HEK293T (cell line): ENCODE results near the gene CPLANE2.
A peak's percentile ranks its signal among the peaks of the same experiment; 100 is the strongest.

Experiments
- CTCF ChIA-PET: fragments of 350-600 bp; formaldehyde crosslinking; extraction: SDS; loops from one replicate; lab custom pipeline; 2021; ENCODE audit warnings: antibody characterized with exemption, inconsistent platforms; lab: Yijun Ruan, JAX
- POLR2A ChIA-PET: fragments of 350-600 bp; formaldehyde crosslinking; extraction: SDS; loops from one replicate; lab custom pipeline; 2020; ENCODE audit warnings: antibody characterized with exemption, inconsistent platforms; lab: Yijun Ruan, JAX
- DNase-seq: peaks from one replicate; pipeline ENCODE4 v3.0.0; 2012; ENCODE audit warnings: mixed read lengths; ENCODE audit errors: extremely low spot score
- ARNT ChIP-seq: fragments of 450-650 bp; IDR thresholded peaks from 2 replicates; pipeline ENCODE4 v1.6.1; 2017; ENCODE audit warnings: mild to moderate bottlenecking
- BHLHE40 ChIP-seq: fragments of 450-650 bp; IDR thresholded peaks from 2 replicates; pipeline ENCODE4 v1.6.1; 2016; ENCODE audit warnings: mild to moderate bottlenecking, moderate library complexity, borderline replicate concordance
- CTBP1 ChIP-seq: fragments of 450-650 bp; IDR thresholded peaks from 2 replicates; pipeline ENCODE4 v1.6.1; 2016; ENCODE audit warnings: borderline replicate concordance
- ELF4 ChIP-seq: fragments of 450-650 bp; IDR thresholded peaks from 2 replicates; pipeline ENCODE4 v1.6.1; 2017; ENCODE audit warnings: antibody characterized with exemption
- FOXA1 ChIP-seq: fragments of 450-650 bp; IDR thresholded peaks from 2 replicates; pipeline ENCODE4 v1.6.1; 2016; ENCODE audit warnings: mild to moderate bottlenecking
- FOXK2 ChIP-seq: fragments of 450-650 bp; IDR thresholded peaks from 2 replicates; pipeline ENCODE4 v1.6.1; 2016; ENCODE audit warnings: mild to moderate bottlenecking
- FOXM1 ChIP-seq: fragments of 450-650 bp; IDR thresholded peaks from 2 replicates; pipeline ENCODE4 v1.6.1; 2017; ENCODE audit warnings: mild to moderate bottlenecking, borderline replicate concordance
- HDGF ChIP-seq: fragments of 450-650 bp; IDR thresholded peaks from 2 replicates; pipeline ENCODE4 v1.6.1; 2017; ENCODE audit warnings: antibody characterized with exemption, borderline replicate concordance
- L3MBTL2 ChIP-seq: fragments of 450-650 bp; conservative IDR thresholded peaks from 2 replicates; pipeline ENCODE4 v1.6.1; 2016; ENCODE audit warnings: mild to moderate bottlenecking
- LEF1 ChIP-seq: fragments of 450-650 bp; IDR thresholded peaks from 2 replicates; pipeline ENCODE4 v1.6.1; 2017; ENCODE audit warnings: mild to moderate bottlenecking, borderline replicate concordance
- NFRKB ChIP-seq: fragments of 450-650 bp; IDR thresholded peaks from 2 replicates; pipeline ENCODE4 v1.6.1; 2016; ENCODE audit warnings: mild to moderate bottlenecking, moderate library complexity
- SP1 ChIP-seq: fragments of 450-650 bp; IDR thresholded peaks from 2 replicates; pipeline ENCODE4 v1.6.1; 2017
- SUZ12 ChIP-seq: fragments of 450-650 bp; IDR thresholded peaks from 2 replicates; pipeline ENCODE4 v1.6.1; 2016; ENCODE audit warnings: mild to moderate bottlenecking
- TARDBP ChIP-seq: fragments of 450-650 bp; IDR thresholded peaks from 2 replicates; pipeline ENCODE4 v1.6.1; 2016
- ZNF384 ChIP-seq: fragments of 450-650 bp; IDR thresholded peaks from 2 replicates; pipeline ENCODE4 v1.6.1; 2016
- TF ChIP-seq, protein P1 (sequence below): fragments of 450-650 bp; IDR thresholded peaks from 2 replicates; pipeline ENCODE4 v1.6.1; 2016

The CPLANE2 gene

DNA sequence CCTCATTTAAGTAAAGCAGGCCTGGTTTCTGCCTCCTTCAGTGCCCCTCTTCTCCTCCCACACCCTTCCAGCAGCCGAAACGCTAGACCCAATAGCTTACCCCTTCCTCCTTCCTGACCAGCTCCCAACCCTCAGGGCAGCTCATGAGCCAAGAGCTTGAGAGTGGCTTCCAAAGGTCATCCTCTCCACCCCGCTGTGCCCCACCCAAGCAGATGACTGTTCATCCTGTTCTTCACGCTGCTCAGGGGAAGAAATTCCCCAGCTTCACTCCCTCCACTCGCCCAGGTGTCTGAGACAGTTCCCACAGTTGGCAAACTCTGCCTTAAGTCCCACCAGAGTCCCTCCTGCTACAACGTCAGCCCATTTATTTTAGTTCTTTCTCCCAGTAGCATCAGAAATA lies 48.0 kb downstream of the CPLANE2 start:
- CTCF ChIA-PET, result interaction anchor here (0.9 to 9.1 kb wide), 3 partner anchors 49 to 117 kb away, joined by 3 to 123 read pairs (median 6); partner anchors contain the start of gene FAM131C
- no peak for DNase-seq
- POLR2A ChIA-PET, result no interaction called here
- no peak for TF ChIP-seq ELF4
- no peak for TF ChIP-seq ARNT

DNA sequence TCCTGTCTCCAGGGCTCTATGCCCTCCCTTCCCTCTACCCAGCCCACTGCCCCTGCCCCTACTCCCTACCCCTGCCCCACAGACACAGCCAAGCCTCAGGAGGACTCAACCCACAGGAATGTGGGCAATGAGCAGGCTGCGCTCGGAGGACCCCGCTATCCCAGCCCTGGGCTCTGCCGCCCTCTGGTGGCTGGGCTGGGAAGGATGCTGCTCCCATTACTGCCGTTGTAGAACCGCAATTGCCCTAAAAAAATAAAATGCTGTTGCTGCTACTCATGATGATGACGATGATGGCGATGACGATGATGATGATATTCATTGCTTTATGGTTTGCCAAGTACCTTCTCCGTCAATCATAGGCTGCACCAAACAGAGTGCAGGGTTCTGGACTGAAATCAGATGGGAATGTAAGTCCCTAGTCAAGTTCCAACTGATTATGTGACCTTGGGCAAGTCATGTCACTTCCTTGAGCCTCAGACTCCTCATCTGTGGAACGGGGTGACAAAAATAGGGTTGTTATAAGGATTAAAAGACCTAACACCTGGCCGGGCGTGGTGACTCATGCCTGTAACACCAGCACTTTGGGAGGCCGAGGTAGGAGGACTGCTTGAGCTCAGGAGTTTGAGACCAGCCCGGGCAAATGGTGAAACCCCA lies 49.1 kb downstream of the CPLANE2 start:
- peak; percentile 86 for DNase-seq
- no peak for TF ChIP-seq HDGF
- TF ChIP-seq ZNF384, result no peak
- no peak for TF ChIP-seq FOXK2
- TF ChIP-seq TARDBP, result no peak
- no peak for TF ChIP-seq LEF1
- TF ChIP-seq SUZ12, result no peak
- ChIA-PET POLR2A (interaction anchor here (2.2 kb wide), 1 partner anchor 106 kb away, joined by 5 read pairs; no protein-coding TSS in a partner anchor), CTCF (interaction anchor here (0.6 to 9.1 kb wide), 4 partner anchors 40 to 115 kb away, joined by 3 to 123 read pairs (median 4); partner anchors contain the start of gene FAM131C)

GRCh38 chr1:16186655-16187235 lies 50.2 kb downstream of the CPLANE2 start:
- POLR2A ChIA-PET, result interaction anchor here (2.2 kb wide), 1 partner anchor 105 kb away, joined by 5 read pairs; no protein-coding TSS in a partner anchor
- no peak for DNase-seq
- CTCF ChIA-PET, result interaction anchor here (0.7 to 9.1 kb wide), 3 partner anchors 46 to 114 kb away, joined by 3 to 123 read pairs (median 6); partner anchors contain the start of gene FAM131C
- TF ChIP-seq ELF4 (no peak), FOXM1 (no peak), CTBP1 (no peak), TARDBP (no peak)

GRCh38 chr1:16184557-16185303 lies 52.3 kb downstream of the CPLANE2 start:
- CTCF ChIA-PET, result interaction anchor here (9.1 kb wide), 1 partner anchor 104 kb away, joined by 123 read pairs; no protein-coding TSS in a partner anchor
- no peak for TF ChIP-seq L3MBTL2
- TF ChIP-seq FOXK2, result no peak
- TF ChIP-seq FOXA1, result no peak
- no peak for TF ChIP-seq HDGF
- no peak for TF ChIP-seq TARDBP
- no peak for TF ChIP-seq LEF1
- no peak for TF ChIP-seq ZNF384
- TF ChIP-seq ELF4, result no peak
- no peak for TF ChIP-seq BHLHE40
- POLR2A ChIA-PET, result no interaction called here
- DNase-seq, result no peak

DNA sequence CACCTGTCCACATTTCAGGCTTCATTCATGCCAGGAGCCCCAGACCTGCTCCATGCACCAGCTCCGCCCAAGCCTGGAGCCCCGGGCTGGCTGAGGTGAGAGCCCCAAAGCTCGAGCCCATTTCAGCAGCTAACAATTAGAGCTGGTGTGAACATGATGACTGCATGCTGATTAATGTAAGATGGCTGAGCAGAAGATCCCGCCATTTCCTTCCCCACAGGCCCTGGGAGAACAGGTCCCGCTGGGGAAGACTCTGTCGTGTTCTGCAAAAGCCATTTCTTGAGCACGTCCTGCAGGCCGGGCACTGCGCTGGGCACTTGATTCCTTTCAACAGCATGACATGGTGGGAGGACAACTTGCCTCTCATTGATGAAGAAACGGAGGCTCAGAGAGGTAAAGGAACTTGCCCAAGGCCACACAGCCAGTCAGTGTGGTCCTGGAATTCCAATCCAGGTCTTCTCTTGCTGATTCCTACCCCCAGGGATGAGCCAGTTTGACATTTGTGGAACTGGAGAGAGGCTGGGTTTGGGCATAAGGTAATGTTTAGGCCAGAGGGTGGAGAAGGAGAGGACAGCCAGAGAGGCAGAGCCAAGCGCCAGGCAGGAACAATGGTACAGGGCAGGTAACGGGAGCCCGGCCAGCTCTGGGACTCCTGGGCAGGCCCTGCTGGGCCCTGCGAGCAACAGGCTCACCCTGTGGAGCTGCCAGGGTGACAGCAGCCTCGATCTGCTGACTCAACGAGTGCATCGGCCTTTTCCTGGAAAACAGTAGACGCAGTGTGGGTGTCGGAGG lies 53.0 kb downstream of the CPLANE2 start:
- TF ChIP-seq SUZ12, result no peak
- TF ChIP-seq ZNF384, result no peak
- TF ChIP-seq SP1, result no peak
- no peak for TF ChIP-seq TARDBP
- TF ChIP-seq ELF4, result no peak
- TF ChIP-seq FOXA1, result no peak
- no peak for TF ChIP-seq NFRKB
- TF ChIP-seq HDGF, result no peak
- TF ChIP-seq L3MBTL2, result no peak
- TF ChIP-seq CTBP1, result no peak
- no peak for TF ChIP-seq FOXK2
- no peak for TF ChIP-seq FOXM1
- TF ChIP-seq ARNT, result no peak
- no peak for TF ChIP-seq LEF1
- DNase-seq, result no peak
- POLR2A ChIA-PET, result no interaction called here
- CTCF ChIA-PET, result interaction anchor here (9.1 kb wide), 1 partner anchor 103 kb away, joined by 123 read pairs; no protein-coding TSS in a partner anchor

DNA sequence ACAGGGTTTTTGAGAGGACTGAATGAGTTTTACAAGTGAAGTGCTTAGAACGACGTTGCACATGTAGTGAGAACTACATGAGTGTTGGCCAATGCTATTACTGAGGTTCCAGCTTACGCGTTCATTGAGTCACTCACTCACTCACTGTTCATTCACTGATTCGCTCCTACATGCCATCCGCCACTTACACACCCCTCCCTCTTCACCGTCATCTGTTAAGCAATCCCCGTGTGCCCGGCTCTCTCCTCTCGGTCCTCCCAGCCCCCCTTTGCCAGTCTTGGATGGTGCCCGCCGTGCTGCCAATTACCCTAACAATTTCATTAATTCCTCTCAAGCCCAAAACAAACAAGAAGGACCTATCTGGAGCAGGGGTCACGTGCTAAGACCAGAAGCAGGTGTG lies 53.8 kb downstream of the CPLANE2 start:
- CTCF ChIA-PET, result interaction anchor here (9.1 kb wide), 1 partner anchor 102 kb away, joined by 123 read pairs; no protein-coding TSS in a partner anchor

GRCh38 chr1:16181887-16182719 lies 54.9 kb downstream of the CPLANE2 start:
- ChIA-PET POLR2A (no interaction called here), CTCF (interaction anchor here (1.8 to 2.7 kb wide), 2 partner anchors 100 to 103 kb away, joined by 9 read pairs; no protein-coding TSS in a partner anchor)
- TF ChIP-seq SUZ12 (no peak), FOXM1 (no peak), BHLHE40 (no peak), ELF4 (no peak), TARDBP (no peak), ZNF384 (no peak), L3MBTL2 (no peak), FOXA1 (no peak), HDGF (no peak), SP1 (no peak), ARNT (no peak), CTBP1 (no peak), FOXK2 (no peak), LEF1 (no peak), NFRKB (no peak)
- TF ChIP-seq, protein P1, sequence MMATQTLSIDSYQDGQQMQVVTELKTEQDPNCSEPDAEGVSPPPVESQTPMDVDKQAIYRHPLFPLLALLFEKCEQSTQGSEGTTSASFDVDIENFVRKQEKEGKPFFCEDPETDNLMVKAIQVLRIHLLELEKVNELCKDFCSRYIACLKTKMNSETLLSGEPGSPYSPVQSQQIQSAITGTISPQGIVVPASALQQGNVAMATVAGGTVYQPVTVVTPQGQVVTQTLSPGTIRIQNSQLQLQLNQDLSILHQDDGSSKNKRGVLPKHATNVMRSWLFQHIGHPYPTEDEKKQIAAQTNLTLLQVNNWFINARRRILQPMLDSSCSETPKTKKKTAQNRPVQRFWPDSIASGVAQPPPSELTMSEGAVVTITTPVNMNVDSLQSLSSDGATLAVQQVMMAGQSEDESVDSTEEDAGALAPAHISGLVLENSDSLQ, result no peak
- no peak for DNase-seq

More for the DNA sequence above, 53.8 kb downstream of the CPLANE2 start:
- POLR2A ChIA-PET, result no interaction called here
- no peak for DNase-seq
- no peak for TF ChIP-seq FOXM1
- TF ChIP-seq NFRKB, result no peak
